DND-41 (cell line): ENCODE data around the gene NAA10.

Experiments used
- ATAC-seq: fragments of 200-7000 bp; cut with Tn5 transposase; 3 replicates; pipeline ENCODE4 v1.9.1; 2021; ENCODE audit warnings: low read depth; ENCODE audit not compliant: insufficient read depth
- DNase-seq: peaks from one replicate; pipeline ENCODE4 v3.0.0-alpha.2; 2020
- H2AFZ ChIP-seq: 2 replicates; pipeline ENCODE4 v1.6.0; 2012; ENCODE audit warnings: low read depth, low read length
- H3K27ac ChIP-seq: 2 replicates; pipeline ENCODE4 v1.5.1; 2012; ENCODE audit warnings: low read length, inconsistent platforms
- H3K27me3 ChIP-seq: fragments of 200-600 bp; sonication (generic); 2 replicates; pipeline ENCODE4 v1.6.0; 2012; ENCODE audit warnings: low read length, mild to moderate bottlenecking, inconsistent platforms; ENCODE audit not compliant: insufficient read depth, poor library complexity
- H3K36me3 ChIP-seq: 2 replicates; pipeline ENCODE4 v1.5.1; 2012; ENCODE audit warnings: low read length, inconsistent platforms; ENCODE audit not compliant: insufficient read depth
- H3K4me1 ChIP-seq: 2 replicates; pipeline ENCODE4 v1.5.1; 2012; ENCODE audit warnings: mild to moderate bottlenecking, low read length; ENCODE audit not compliant: insufficient read depth
- H3K4me2 ChIP-seq: 2 replicates; pipeline ENCODE4 v1.6.0; 2012; ENCODE audit warnings: mild to moderate bottlenecking, moderate library complexity, low read length, inconsistent platforms; ENCODE audit not compliant: insufficient read depth
- H3K4me3 ChIP-seq, 2 experiments: fragments of 200-600 bp in 1 of 2; shearing (Covaris generic) in 1 of 2; 2 replicates each; pipeline ENCODE4 v1.5.1; 2012 to 2016; ENCODE audit warnings: inconsistent platforms in 2 of 2, low read length in 2 of 2, mild to moderate bottlenecking in 2 of 2, low read depth in 1 of 2, moderate library complexity in 1 of 2
- H3K79me2 ChIP-seq: 2 replicates; pipeline ENCODE4 v1.6.0; 2012; ENCODE audit warnings: low read length, inconsistent platforms; ENCODE audit not compliant: insufficient read depth
- H3K9ac ChIP-seq: 2 replicates; pipeline ENCODE4 v1.6.0; 2012; ENCODE audit warnings: low read depth, mild to moderate bottlenecking, inconsistent platforms, low read length, moderate library complexity
- H3K9me3 ChIP-seq: 2 replicates; pipeline ENCODE4 v1.5.1; 2012; ENCODE audit warnings: low read length, moderate library complexity, mild to moderate bottlenecking, inconsistent platforms; ENCODE audit not compliant: insufficient read depth, severe bottlenecking
- H4K20me1 ChIP-seq: 2 replicates; pipeline ENCODE4 v1.6.0; 2012; ENCODE audit warnings: low read length; ENCODE audit not compliant: insufficient read depth
- EZH2 ChIP-seq: IDR thresholded peaks from 3 replicates; pipeline ENCODE4 v1.6.1; 2012; ENCODE audit warnings: borderline replicate concordance, low read depth, mild to moderate bottlenecking, moderate library complexity, low read length, inconsistent platforms; ENCODE audit not compliant: severe bottlenecking
- TF ChIP-seq, protein P1 (sequence below): IDR thresholded peaks from 2 replicates; pipeline ENCODE4 v1.5.1; 2012; ENCODE audit warnings: borderline replicate concordance, low read length, moderate library complexity, mild to moderate bottlenecking; ENCODE audit not compliant: poor library complexity, severe bottlenecking; ENCODE audit errors: extremely low read depth

NAA10 gene

DNA sequence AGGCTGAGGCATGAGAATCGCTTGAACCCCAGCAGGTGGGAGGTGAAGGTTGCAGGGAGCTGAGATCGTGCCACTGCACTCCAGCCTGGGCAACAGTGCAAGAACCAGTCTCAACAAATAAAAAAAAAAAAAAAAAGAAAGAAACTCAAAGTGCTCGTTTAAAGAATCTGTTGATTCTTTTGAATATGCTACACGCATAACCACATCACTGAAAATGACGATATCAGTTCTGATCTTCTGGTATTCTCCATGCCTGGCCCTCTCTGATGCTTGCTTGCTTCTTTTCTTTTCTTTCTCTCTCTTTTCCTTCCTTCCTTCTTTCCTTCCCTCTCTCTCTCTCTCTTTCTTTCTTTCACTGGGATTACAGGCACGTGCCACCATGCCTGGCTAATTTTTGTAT, 23.0 kb downstream of the NAA10 start:
- Histone ChIP-seq H3K27ac (no peak overlapping the region), H3K79me2 (no peaks in the 10 kb centered on the region), H3K9me3 (no peaks in the 10 kb centered on the region), H3K4me3 (no peak overlapping the region), H3K4me1 (no peaks in the 10 kb centered on the region), H3K9ac (no peak overlapping the region), H2AFZ (no peak overlapping the region), H3K27me3 (no peaks in the 10 kb centered on the region), H3K36me3 (peaks cover 55% of the 10 kb centered on the region), H4K20me1 (peaks cover 17% of the 10 kb centered on the region), H3K4me2 (no peak overlapping the region)
- ATAC-seq, result no peak
- no peak for DNase-seq
- TF ChIP-seq EZH2, result no peak

DNA sequence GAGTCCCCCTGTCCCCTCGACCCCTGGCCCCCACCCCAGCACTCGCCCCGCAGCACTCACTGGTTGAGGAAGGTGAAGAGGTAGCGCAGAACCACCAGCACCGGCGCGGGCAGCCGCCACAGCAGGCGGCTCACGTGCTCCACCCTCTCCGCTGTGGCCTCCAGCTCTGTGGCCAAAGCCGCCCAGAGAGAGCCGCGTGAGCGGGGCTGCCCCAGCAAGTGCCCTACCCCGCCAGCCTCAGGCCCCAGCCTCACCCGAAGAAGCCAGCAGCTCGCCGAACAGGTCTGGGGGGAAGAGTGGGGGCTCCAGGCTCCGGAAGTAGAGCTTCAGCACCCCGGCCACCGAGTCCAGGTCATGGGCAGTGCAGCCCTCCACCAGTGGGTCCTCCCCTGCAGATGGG, 24.4 kb downstream of the NAA10 start:
- H2AFZ ChIP-seq, result no peak overlapping the region
- H3K27me3 ChIP-seq, result no peaks in the 10 kb centered on the region
- H3K4me3 ChIP-seq, result no peak overlapping the region
- H3K9ac ChIP-seq, result no peak overlapping the region
- ATAC-seq (no peak), DNase-seq (no peak)
- peaks cover 11% of the 10 kb centered on the region for H4K20me1 ChIP-seq
- no peak overlapping the region for H3K27ac ChIP-seq
- no peaks in the 10 kb centered on the region for H3K79me2 ChIP-seq
- H3K4me2 ChIP-seq, result no peak overlapping the region
- TF ChIP-seq, protein P1, sequence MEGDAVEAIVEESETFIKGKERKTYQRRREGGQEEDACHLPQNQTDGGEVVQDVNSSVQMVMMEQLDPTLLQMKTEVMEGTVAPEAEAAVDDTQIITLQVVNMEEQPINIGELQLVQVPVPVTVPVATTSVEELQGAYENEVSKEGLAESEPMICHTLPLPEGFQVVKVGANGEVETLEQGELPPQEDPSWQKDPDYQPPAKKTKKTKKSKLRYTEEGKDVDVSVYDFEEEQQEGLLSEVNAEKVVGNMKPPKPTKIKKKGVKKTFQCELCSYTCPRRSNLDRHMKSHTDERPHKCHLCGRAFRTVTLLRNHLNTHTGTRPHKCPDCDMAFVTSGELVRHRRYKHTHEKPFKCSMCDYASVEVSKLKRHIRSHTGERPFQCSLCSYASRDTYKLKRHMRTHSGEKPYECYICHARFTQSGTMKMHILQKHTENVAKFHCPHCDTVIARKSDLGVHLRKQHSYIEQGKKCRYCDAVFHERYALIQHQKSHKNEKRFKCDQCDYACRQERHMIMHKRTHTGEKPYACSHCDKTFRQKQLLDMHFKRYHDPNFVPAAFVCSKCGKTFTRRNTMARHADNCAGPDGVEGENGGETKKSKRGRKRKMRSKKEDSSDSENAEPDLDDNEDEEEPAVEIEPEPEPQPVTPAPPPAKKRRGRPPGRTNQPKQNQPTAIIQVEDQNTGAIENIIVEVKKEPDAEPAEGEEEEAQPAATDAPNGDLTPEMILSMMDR, result no peak
- no peak for TF ChIP-seq EZH2
- peaks cover 49% of the 10 kb centered on the region for H3K36me3 ChIP-seq
- no peaks in the 10 kb centered on the region for H3K4me1 ChIP-seq
- no peaks in the 10 kb centered on the region for H3K9me3 ChIP-seq

DNA sequence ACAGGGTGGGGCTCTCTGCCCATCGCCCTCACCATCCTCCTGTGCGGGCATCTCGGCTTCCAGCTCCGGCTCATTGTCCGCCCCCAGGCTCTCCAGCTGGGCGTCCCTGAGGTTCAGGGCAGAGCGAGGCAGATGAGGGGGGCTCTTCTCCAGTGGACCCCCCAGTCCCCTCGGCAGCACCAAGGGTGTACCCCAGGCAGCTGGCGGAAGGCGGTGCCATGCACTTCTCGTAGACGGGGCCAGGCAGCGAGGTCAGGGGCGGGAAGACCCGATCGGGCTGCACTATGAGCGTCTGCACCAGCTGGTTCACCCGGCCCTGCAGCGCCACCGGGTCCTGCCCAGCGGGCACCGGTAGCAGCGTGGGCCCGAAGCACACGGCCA, 24.9 kb downstream of the NAA10 start:
- H3K36me3 ChIP-seq, result peaks cover 49% of the 10 kb centered on the region
- no peak overlapping the region for H3K9ac ChIP-seq
- DNase-seq, result no peak
- no peak for TF ChIP-seq EZH2
- TF ChIP-seq, protein P1, result no peak
- H3K4me3 ChIP-seq, result no peak overlapping the region
- ATAC-seq, result no peak
- no peaks in the 10 kb centered on the region for H3K79me2 ChIP-seq
- H3K4me1 ChIP-seq, result no peaks in the 10 kb centered on the region
- H3K27ac ChIP-seq, result no peak overlapping the region
- H2AFZ ChIP-seq, result no peak overlapping the region
- H3K27me3 ChIP-seq, result no peaks in the 10 kb centered on the region
- peaks cover 11% of the 10 kb centered on the region for H4K20me1 ChIP-seq
- no peak overlapping the region for H3K4me2 ChIP-seq
- H3K9me3 ChIP-seq, result no peaks in the 10 kb centered on the region

DNA sequence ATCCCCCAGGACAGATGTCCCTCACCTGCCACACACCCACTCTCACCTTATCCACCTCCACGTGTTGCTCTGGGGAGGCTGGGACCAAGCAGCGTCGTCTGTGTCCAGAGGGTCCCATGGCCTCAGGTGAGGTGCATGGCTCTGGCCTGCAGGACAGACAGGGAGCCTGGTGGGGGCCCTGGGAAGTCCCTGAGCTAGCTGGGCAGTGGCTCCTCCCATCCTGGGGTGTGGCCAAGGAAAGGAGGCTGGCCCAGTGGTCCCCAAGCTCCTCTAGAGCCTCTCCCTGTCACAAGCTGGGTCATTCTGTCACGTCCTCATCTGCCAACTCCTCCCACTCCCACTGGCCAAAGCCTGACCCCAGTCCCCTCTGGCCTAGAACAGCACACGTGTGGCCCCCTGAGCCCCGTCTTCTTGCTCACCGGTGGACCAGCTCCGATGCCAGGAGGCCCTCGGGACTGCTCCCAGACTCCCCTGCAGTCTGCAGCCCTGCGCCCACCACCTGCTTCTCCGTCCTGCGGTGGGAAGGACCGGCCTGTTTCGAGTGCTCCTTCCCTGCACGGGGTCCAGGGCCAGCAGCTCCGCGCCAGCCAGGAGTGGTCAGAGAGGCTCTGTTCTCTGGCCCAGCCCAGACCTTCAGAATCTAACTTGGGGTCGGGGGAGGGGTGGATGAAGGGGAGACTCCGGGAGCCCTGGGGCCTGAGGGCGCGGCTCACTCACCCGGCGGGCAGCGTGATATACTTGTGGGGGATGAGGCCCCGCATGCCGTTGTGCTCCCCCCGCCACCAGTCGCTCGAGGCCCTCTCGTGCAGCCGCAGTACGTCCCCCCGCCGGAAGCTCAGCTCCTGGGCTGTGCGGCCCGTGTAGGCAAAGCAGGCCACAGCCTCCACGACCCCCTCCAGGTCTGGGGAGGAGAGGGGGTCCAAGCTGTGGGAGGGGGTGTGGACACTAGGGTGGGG, 25.5 kb downstream of the NAA10 start:
- H3K27ac ChIP-seq, result no peak overlapping the region
- H3K4me1 ChIP-seq, result no peaks in the 10 kb centered on the region
- H3K4me2 ChIP-seq, result no peak overlapping the region
- no peaks in the 10 kb centered on the region for H3K79me2 ChIP-seq
- ATAC-seq, result no peak
- H3K27me3 ChIP-seq, result no peaks in the 10 kb centered on the region
- no peaks in the 10 kb centered on the region for H3K9me3 ChIP-seq
- TF ChIP-seq, protein P1, result no peak
- no peak for TF ChIP-seq EZH2
- peaks cover 7% of the 10 kb centered on the region; the same call in 1 of the 2 replicates for H4K20me1 ChIP-seq
- H3K4me3 ChIP-seq, result no peak overlapping the region
- H2AFZ ChIP-seq, result no peak overlapping the region
- no peak for DNase-seq
- H3K36me3 ChIP-seq, result peaks cover 49% of the 10 kb centered on the region
- H3K9ac ChIP-seq, result no peak overlapping the region
